MV-4-11 (cell line): ENCODE results near the gene TMEM196.
A peak's percentile ranks its signal among the peaks of the same experiment; 100 is the strongest.
"Not testable (repeated sequence)": the region's sequence is repeated elsewhere in the genome, so short reads cannot be mapped to it uniquely, and the experiment has no call there.

Experiments used
- DNase-seq: peaks from one replicate; lab custom pipeline; 2025; lab: John Stamatoyannopoulos, UW

The TMEM196 gene

GRCh38 chr7:19707240-19707639 lies 66.2 kb downstream of the TMEM196 start:
- no peak for DNase-seq

GRCh38 chr7:19705663-19706062 lies 67.8 kb downstream of the TMEM196 start:
- DNase-seq: no peak

GRCh38 chr7:19701471-19701870 lies 71.9 kb downstream of the TMEM196 start:
- no peak for DNase-seq

- DNase-seq: no peak
These were observed 72.5 kb downstream of the TMEM196 start for GRCh38 chr7:19700936-19701335.

- no peak for DNase-seq
These were observed 75.1 kb downstream of the TMEM196 start for GRCh38 chr7:19698331-19698730.

GRCh38 chr7:19696926-19697325 lies 76.5 kb downstream of the TMEM196 start:
- DNase-seq: no peak

- no peak for DNase-seq
These were observed 81.1 kb downstream of the TMEM196 start for GRCh38 chr7:19692111-19692828.

- no peak for DNase-seq
These were observed 82.7 kb downstream of the TMEM196 start for GRCh38 chr7:19690736-19691135.

GRCh38 chr7:19689130-19689529 lies 84.3 kb downstream of the TMEM196 start:
- not testable (repeated sequence) for DNase-seq

- no peak for DNase-seq
These were observed 91.8 kb downstream of the TMEM196 start for GRCh38 chr7:19681596-19681995.

GRCh38 chr7:19677180-19677579 lies 96.2 kb downstream of the TMEM196 start:
- DNase-seq: peak; percentile 90

GRCh38 chr7:19675816-19676215 lies 97.6 kb downstream of the TMEM196 start:
- no peak for DNase-seq

- no peak for DNase-seq
These were observed 99.0 kb downstream of the TMEM196 start for GRCh38 chr7:19674266-19674960.

- no peak for DNase-seq
These were observed 102.6 kb downstream of the TMEM196 start for GRCh38 chr7:19670806-19671205.
